Calu3 (cell line): Measurements from ENCODE around the gene CHML. TPM values are rescaled to one million over a fixed set of nuclear protein-coding genes. Genes with fewer than 3 reads are reported as not detected.

Source experiments
- BruUV-seq: library from RNA; stranded (reverse); fragments of 400-500 nt; replicated peaks from 2 replicates; lab custom pipeline; 2021; lab: Mats Ljungman, UMichigan
- CTCF ChIA-PET: fragments of 300-600 bp; sonication (Branson Sonifier 250); formaldehyde crosslinking; loops from one replicate; lab custom pipeline; 2022; ENCODE audit warnings: antibody characterized with exemption; lab: Charles Lee
- DNase-seq: peaks from one replicate; pipeline ENCODE4 v3.0.0; 2022
- H3K27ac Mint-ChIP-seq: one replicate; pipeline ENCODE4 v1.8.0; 2022; ENCODE audit warnings: mixed read lengths; ENCODE audit not compliant: unreplicated experiment
- H3K27me3 Mint-ChIP-seq: one replicate; pipeline ENCODE4 v1.8.0; 2022; ENCODE audit warnings: mixed read lengths; ENCODE audit not compliant: unreplicated experiment
- H3K36me3 Mint-ChIP-seq: one replicate; pipeline ENCODE4 v1.8.0; 2022; ENCODE audit warnings: mild to moderate bottlenecking, moderate library complexity, mixed read lengths; ENCODE audit not compliant: insufficient read depth, unreplicated experiment
- H3K4me1 Mint-ChIP-seq: one replicate; pipeline ENCODE4 v1.8.0; 2022; ENCODE audit warnings: mild to moderate bottlenecking, low read depth, mixed read lengths; ENCODE audit not compliant: unreplicated experiment
- H3K4me3 Mint-ChIP-seq: one replicate; pipeline ENCODE4 v1.8.0; 2022; ENCODE audit warnings: mild to moderate bottlenecking, low read depth, moderate library complexity, mixed read lengths; ENCODE audit not compliant: unreplicated experiment
- H3K9me3 Mint-ChIP-seq: one replicate; pipeline ENCODE4 v1.8.0; 2022; ENCODE audit warnings: low read depth, mixed read lengths; ENCODE audit not compliant: unreplicated experiment
- CTCF ChIP-seq: fragments of 200-600 bp; IDR thresholded peaks from one replicate; pipeline ENCODE4 v1.8.0; 2022; ENCODE audit warnings: antibody characterized with exemption; ENCODE audit not compliant: unreplicated experiment
- intact Hi-C: fragments of 100-400 bp; cut with micrococcal nuclease; formaldehyde crosslinking; loops from one replicate; pipeline ENCODE4 v1.10.0; 2022; ENCODE audit not compliant: unreplicated experiment
- total RNA-seq: library from RNA; stranded (reverse); gene quantifications from 2 replicates; pipeline ENCODE4 v1.2.3, GENCODE V29; 2022

Gene CHML
- total RNA-seq, 1 experiment from 2014 or later = 28.2 TPM

- H3K4me1 Mint-ChIP-seq = peaks cover 48% of the 10 kb centered on the region
Measured at GRCh38 chr1:241638099-241638682, 2.0 kb downstream of the CHML start.

GRCh38 chr1:241637604-241638003 lies 2.6 kb downstream of the CHML start:
- intact Hi-C loops = no loop called here
- no peak for TF ChIP-seq CTCF
- Mint-ChIP-seq H3K27me3 (no peaks in the 10 kb centered on the region), H3K4me3 (peak overlapping the region; percentile 85), H3K36me3 (peaks cover 34% of the 10 kb centered on the region), H3K27ac (peak overlapping the region; percentile 6), H3K4me1 (peaks cover 47% of the 10 kb centered on the region), H3K9me3 (peaks cover 2% of the 10 kb centered on the region)
- BruUV-seq = no TSS peak
- DNase-seq = no peak
- CTCF ChIA-PET = no interaction called here

More at GRCh38 chr1:241638099-241638682, 2.0 kb downstream of the CHML start:
- TF ChIP-seq CTCF = no peak
- Mint-ChIP-seq H3K9me3 (peaks cover 3% of the 10 kb centered on the region), H3K27me3 (no peaks in the 10 kb centered on the region), H3K36me3 (peaks cover 34% of the 10 kb centered on the region), H3K4me3 (peak overlapping the region; percentile 85), H3K27ac (peak overlapping the region; percentile 6)
- CTCF ChIA-PET = no interaction called here
- DNase-seq = no peak
- BruUV-seq = no TSS peak
- intact Hi-C loops = no loop called here

GRCh38 chr1:241637046-241637590 lies 3.1 kb downstream of the CHML start:
- no peak for TF ChIP-seq CTCF
- H3K27ac Mint-ChIP-seq = no peak overlapping the region
- H3K9me3 Mint-ChIP-seq = peaks cover 2% of the 10 kb centered on the region
- DNase-seq = no peak
- BruUV-seq = no TSS peak
- intact Hi-C loops = no loop called here
- H3K4me3 Mint-ChIP-seq = peak overlapping the region; percentile 85
- H3K4me1 Mint-ChIP-seq = peaks cover 46% of the 10 kb centered on the region
- CTCF ChIA-PET = no interaction called here
- no peaks in the 10 kb centered on the region for H3K27me3 Mint-ChIP-seq
- H3K36me3 Mint-ChIP-seq = peaks cover 34% of the 10 kb centered on the region

- no TSS peak for BruUV-seq
- CTCF ChIA-PET = no interaction called here
- no peak overlapping the region for H3K4me3 Mint-ChIP-seq
- no peak for TF ChIP-seq CTCF
- DNase-seq = no peak
- peaks cover 45% of the 10 kb centered on the region for H3K4me1 Mint-ChIP-seq
- no peaks in the 10 kb centered on the region for H3K27me3 Mint-ChIP-seq
- peaks cover 34% of the 10 kb centered on the region for H3K36me3 Mint-ChIP-seq
- H3K27ac Mint-ChIP-seq = no peak overlapping the region
- intact Hi-C loops = no loop called here
- H3K9me3 Mint-ChIP-seq = peaks cover 2% of the 10 kb centered on the region
Measured at GRCh38 chr1:241636291-241636690, 3.9 kb downstream of the CHML start.
